SHP77 treated with DMSO at 0.1 percent for 48 hours (cell line): Measurements from ENCODE around the gene CDH2.
"Not testable (repeated sequence)": the region's sequence is repeated elsewhere in the genome, so short reads cannot be mapped to it uniquely, and the experiment has no call there.

Experiments
- DNase-seq: peaks from one replicate; lab custom pipeline; 2025; lab: John Stamatoyannopoulos, UW

CDH2 gene

DNA sequence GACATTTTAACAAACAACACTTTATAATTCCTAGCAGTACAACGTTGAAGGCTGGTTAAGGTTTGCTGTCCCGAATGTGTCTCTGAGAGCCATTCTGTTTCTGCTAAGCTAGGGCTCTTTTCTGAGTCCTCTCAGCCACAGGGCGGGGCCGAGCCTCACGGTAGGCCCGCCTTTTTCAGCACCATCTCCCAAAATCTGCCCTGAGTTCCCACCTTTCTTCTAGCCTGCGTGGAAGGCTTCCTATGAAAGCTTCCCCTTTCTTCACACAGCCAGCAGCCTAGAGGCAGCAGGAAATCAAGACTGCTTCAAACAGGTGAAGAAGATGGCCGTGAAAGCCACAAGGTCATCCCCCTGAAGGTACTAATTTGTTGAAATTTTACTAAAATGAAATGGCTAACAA lies 255.5 kb downstream of the CDH2 start:
- DNase-seq, result no peak

DNA sequence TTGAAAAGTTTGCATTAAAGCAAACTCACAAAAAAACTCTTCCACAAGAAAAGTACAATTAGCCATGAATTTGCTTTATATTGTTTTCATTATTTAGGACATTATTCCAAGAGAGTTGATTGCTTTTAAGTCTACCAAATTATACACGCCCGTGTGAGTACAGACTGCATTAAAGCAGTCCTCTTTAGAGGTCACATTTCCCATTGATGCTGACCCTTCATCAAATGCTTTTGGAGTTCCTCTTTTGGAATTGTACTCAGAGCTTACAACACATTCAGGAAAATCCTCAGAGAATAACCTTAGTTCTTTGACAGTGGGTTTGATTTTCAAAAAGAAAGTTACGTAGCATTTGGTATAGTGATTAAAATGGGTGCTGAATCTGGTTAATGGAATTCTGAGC lies 256.1 kb downstream of the CDH2 start:
- DNase-seq, result no peak

DNA sequence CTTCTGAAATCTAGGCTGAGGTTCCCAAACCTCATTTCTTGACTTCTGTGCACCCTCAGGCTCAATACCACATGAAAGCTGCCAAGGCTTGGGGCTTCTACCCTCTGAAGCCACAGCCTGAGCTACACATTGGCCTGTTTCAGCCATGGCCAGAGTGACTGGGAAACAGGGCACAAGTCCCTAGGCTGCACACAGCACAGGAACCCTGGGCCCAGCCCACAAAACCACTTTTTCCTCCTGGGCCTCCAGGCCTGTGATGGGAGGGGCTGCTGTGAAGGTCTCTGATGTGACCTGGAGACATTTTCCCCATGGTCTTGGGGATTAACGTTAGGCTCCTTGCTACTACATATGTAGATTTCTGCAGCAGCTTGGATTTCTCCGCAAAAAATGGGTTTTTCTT lies 270.7 kb downstream of the CDH2 start:
- DNase-seq, result not testable (repeated sequence)

DNA sequence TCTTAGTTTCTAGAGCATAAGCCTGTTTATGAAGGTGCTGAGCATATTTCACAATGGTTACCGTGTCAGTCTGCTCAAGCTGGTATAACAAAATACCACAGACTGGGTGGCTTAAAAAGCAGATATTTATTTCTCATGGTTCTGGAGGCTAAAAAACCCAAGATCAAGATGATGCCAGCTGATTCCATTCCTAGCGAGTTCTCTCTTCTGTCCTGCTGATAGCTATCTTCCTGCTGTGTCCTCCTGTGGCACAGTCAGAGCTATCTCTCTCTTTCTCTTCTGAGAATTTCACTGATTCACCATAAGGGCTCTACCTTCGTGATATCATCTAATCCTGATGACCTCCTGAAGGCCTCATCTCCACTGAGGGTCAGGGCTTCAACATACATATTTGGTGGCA lies 273.0 kb downstream of the CDH2 start:
- no peak for DNase-seq

DNA sequence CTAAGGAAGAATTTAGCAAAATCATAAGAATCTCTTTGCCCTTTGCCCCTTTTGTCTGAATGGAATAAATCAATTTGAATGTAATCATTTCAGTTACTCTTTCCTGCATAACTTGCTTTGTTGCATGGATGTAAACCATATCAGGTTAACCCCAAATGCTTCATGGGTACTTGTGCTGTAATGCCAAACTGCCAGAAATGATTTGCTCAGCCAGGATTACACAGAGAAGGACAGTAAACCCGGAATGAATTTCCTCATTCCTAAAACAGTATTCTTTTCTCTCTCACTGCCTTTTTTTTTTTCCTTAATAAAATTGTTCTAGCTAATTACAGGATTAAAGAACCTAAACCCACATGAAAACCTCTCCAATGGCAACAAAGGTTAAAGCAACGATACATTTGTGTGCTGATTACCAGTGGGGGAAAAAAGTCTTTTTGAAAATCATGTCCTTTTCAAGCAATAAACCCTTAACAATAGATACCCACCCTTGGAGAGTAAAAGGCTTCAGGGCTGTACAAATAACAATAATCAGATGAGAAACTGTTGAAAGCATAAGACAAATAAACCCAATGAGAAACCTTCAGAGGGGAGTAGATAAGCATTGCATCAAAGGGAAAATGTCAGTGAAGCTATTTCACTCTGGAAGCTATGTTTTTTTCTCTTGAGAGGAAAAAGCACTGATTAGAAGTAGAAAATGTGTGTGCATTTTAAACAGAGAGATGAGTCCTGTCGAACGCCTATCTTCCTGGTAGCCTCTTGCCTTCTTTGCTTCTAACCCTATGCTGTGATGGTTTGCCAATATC lies 275.3 kb downstream of the CDH2 start:
- no peak for DNase-seq
